C4-2B (cell line): Measurements from ENCODE around the gene CHD5.

Experiments used
- ZFX ChIP-seq: fragments of 450-650 bp; IDR thresholded peaks from 2 replicates; pipeline ENCODE4 v1.6.1; 2017
- TF ChIP-seq, protein P1 (sequence below): fragments of 450-650 bp; conservative IDR thresholded peaks from 2 replicates; pipeline ENCODE4 v1.5.1; 2017; ENCODE audit warnings: mild to moderate bottlenecking

DNA sequence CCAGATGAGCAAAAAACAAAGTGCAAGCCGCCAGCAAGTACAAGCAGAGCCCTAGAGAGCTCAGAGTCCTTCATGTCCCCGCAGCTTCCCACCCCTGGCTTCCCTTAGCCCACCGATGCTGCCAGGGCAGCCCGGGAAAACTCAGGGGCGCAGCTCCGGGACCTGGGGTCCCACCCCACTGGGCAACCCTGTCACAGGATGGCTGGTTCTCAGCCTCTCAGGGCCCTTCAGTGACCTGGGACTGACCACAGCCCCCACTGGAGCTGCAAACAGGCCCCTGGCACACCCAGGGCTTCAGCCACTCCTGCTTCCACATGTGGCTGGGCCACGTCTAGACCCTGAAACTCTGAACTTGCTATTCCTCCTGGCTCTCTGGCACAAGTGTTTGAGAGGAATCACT is 49.5 kb downstream of the CHD5 start:
- TF ChIP-seq, protein P1, sequence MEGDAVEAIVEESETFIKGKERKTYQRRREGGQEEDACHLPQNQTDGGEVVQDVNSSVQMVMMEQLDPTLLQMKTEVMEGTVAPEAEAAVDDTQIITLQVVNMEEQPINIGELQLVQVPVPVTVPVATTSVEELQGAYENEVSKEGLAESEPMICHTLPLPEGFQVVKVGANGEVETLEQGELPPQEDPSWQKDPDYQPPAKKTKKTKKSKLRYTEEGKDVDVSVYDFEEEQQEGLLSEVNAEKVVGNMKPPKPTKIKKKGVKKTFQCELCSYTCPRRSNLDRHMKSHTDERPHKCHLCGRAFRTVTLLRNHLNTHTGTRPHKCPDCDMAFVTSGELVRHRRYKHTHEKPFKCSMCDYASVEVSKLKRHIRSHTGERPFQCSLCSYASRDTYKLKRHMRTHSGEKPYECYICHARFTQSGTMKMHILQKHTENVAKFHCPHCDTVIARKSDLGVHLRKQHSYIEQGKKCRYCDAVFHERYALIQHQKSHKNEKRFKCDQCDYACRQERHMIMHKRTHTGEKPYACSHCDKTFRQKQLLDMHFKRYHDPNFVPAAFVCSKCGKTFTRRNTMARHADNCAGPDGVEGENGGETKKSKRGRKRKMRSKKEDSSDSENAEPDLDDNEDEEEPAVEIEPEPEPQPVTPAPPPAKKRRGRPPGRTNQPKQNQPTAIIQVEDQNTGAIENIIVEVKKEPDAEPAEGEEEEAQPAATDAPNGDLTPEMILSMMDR = no peak
- no peak for TF ChIP-seq ZFX
